Hepatocyte (in vitro differentiated cells): ENCODE data around the gene CORT.

Experiments used
- EZH2 ChIP-seq: fragments of 200-600 bp; sonication (generic); IDR thresholded peaks from 2 replicates; pipeline ENCODE4 v1.6.1; 2016; ENCODE audit warnings: antibody characterized with exemption, mild to moderate bottlenecking, borderline replicate concordance
- EZH2phosphoT487 ChIP-seq: fragments of 200-600 bp; sonication (generic); IDR thresholded peaks from one replicate; pipeline ENCODE4 v1.6.1; 2018; ENCODE audit warnings: antibody characterized with exemption, mild to moderate bottlenecking, low read depth, moderate library complexity; ENCODE audit not compliant: unreplicated experiment, severe bottlenecking
- TF ChIP-seq, protein P1 (sequence below): fragments of 200-600 bp; sonication (generic); IDR thresholded peaks from 2 replicates; pipeline ENCODE4 v1.5.1; 2016; ENCODE audit warnings: antibody characterized with exemption, mild to moderate bottlenecking; ENCODE audit not compliant: poor library complexity

DNA sequence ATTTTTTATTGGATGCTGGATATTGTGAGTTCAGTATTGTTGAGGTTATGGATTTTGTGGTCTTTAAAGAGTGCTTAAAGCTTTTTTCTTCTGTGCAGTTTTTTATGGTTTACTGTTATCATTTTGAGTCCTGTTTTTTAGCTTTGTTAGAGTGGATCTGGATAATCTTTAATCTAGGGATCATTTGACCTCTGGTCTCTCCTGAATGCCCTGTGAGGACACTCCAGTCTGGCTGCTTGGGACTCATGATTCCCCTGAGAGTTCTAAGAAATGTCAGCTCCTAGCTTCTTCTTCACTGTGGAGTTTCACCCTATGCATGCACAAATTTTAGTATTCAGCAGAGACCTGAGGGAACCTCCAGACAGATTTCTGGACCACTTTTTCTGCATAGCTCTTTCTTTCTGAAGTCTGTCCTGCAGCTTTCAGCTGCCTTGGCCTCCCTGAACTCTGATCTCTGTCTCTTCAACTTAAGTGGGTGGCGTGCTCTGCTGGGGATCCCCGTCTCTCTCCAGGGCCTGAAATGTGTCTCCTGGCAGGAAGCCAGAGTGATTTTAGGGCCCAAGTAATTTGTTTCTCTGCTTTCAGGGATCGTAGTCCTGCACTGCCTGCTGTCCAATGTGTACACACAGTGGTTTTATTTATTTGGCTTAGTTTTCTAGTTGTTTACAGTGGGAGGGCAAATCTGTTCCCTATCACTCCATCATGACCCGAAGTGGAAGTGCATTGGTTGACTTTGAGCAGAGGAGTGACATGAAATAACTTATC is 39.6 kb downstream of the CORT start:
- TF ChIP-seq, protein P1, sequence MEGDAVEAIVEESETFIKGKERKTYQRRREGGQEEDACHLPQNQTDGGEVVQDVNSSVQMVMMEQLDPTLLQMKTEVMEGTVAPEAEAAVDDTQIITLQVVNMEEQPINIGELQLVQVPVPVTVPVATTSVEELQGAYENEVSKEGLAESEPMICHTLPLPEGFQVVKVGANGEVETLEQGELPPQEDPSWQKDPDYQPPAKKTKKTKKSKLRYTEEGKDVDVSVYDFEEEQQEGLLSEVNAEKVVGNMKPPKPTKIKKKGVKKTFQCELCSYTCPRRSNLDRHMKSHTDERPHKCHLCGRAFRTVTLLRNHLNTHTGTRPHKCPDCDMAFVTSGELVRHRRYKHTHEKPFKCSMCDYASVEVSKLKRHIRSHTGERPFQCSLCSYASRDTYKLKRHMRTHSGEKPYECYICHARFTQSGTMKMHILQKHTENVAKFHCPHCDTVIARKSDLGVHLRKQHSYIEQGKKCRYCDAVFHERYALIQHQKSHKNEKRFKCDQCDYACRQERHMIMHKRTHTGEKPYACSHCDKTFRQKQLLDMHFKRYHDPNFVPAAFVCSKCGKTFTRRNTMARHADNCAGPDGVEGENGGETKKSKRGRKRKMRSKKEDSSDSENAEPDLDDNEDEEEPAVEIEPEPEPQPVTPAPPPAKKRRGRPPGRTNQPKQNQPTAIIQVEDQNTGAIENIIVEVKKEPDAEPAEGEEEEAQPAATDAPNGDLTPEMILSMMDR, result no peak
- TF ChIP-seq EZH2, result no peak
- no peak for TF ChIP-seq EZH2phosphoT487
